Lower leg skin (tissue), 3 donors: ENCODE results near the gene REX1BD.

Experiments
- CTCF ChIP-seq, 3 donors: fragments of 450-650 bp; IDR thresholded peaks; one replicate each; pipeline ENCODE4 v1.5.1; 2016; ENCODE audit warnings: antibody characterized with exemption in 3 of 3, mild to moderate bottlenecking in 3 of 3, moderate library complexity in 2 of 3
- POLR2A ChIP-seq, 2 donors: fragments of 450-650 bp; IDR thresholded peaks; one replicate each; pipeline ENCODE4 v1.6.1; 2016 to 2017; ENCODE audit warnings: antibody characterized with exemption in 2 of 2, mild to moderate bottlenecking in 1 of 2, moderate library complexity in 1 of 2

- TF ChIP-seq CTCF (IDR thresholded peaks at IDR 0.05) (no peak), POLR2A (IDR thresholded peaks at IDR 0.05) (no peak)
Measured at GRCh38 chr19:18594096-18594823, 5.7 kb downstream of the REX1BD start.
